Psoas muscle (tissue), 8 donors: ENCODE measurements around the gene INPP5F. TPM values are rescaled to one million over a fixed set of nuclear protein-coding genes. Genes with fewer than 3 reads are reported as not detected.

ENCODE experiments used
- ATAC-seq, 4 donors: fragments of 200-7000 bp; cut with Tn5 transposase; one replicate each; pipeline ENCODE4 v1.9.1; 2020; ENCODE audit warnings: moderate library complexity in 3 of 4, mild to moderate bottlenecking in 2 of 4
- DNase-seq, 2 donors: peaks; one replicate each; pipeline ENCODE4 v3.0.0-alpha.2; 2020
- H3K27ac ChIP-seq: fragments of 200-600 bp; one replicate; pipeline ENCODE4 v1.8.0; 2022
- H3K27me3 ChIP-seq, 3 donors: fragments of 200-600 bp in 1 of 3; one replicate each; pipeline versions ENCODE4 v1.6.1 to v1.8.0; 2013 to 2022; ENCODE audit warnings: low read length in 2 of 3, mild to moderate bottlenecking in 2 of 3, moderate library complexity in 1 of 3; ENCODE audit not compliant: insufficient read depth in 3 of 3
- H3K36me3 ChIP-seq, 2 donors: fragments of 200-600 bp in 1 of 2; one replicate each; pipeline versions ENCODE4 v1.6.1 to v1.8.0; 2013 to 2022; ENCODE audit warnings: low read depth in 1 of 2, mild to moderate bottlenecking in 1 of 2, moderate library complexity in 1 of 2; ENCODE audit not compliant: insufficient read depth in 1 of 2
- H3K4me1 ChIP-seq: fragments of 200-600 bp; one replicate; pipeline ENCODE4 v1.8.0; 2022
- H3K4me3 ChIP-seq: fragments of 200-600 bp; one replicate; pipeline ENCODE4 v1.8.0; 2022; ENCODE audit warnings: mild to moderate bottlenecking
- H3K9me3 ChIP-seq: fragments of 200-600 bp; one replicate; pipeline ENCODE4 v1.8.0; 2022
- WGBS, 3 donors: extraction: QIAGEN DNeasy Blood & Tissue Kit; methylation state at CpG; one replicate each; pipeline versions ENCODE4 v1.1.6 to v1.1.7; 2013; 5-methylcytosine and 5-hydroxymethylcytosine counted together
- intact Hi-C, 2 donors: fragments of 100-400 bp; cut with DNase I; formaldehyde crosslinking; loops; one replicate each; pipeline versions ENCODE4 v1.11.0 to v1.14.2; 2022
- polyA plus RNA-seq, 3 donors: library from polyadenylated mRNA; stranded (reverse); fragments of 200-250 nt; gene quantifications; one replicate each; pipeline ENCODE4 v1.2.3, GENCODE V29; 2013
- total RNA-seq, 4 donors: library from RNA; stranded (reverse); fragmentation: NEBNext Ultra II Directional in 2 of 4; extraction: Animal tissue kit (Norgen Biotek cat#: 25700) in 2 of 4; gene quantifications; one replicate each; pipeline versions ENCODE4 v1.2.1 to v1.2.4, GENCODE V29; 2021 to 2023
- TF ChIP-seq, protein P1 (sequence below): fragments of 200-600 bp; IDR thresholded peaks from one replicate; pipeline ENCODE4 v1.8.0; 2022; ENCODE audit warnings: antibody characterized with exemption
- donor health status: healthy with polysubstance abuse.
- donor health status: DM: no; HTN: no; CAD: no; lungs with moderate emphysema.
- donor health status: Bipolar disorder and iron deficiency.
- donor health status: healthy.
- donor health status: DM: yes; HTN: yes; CAD: no.
- donor health status: DM: no; HTN: no; CAD: no.
- donor health status: DM: no; HTN: no; CAD: no.
- donor health status: DM: yes; HTN: yes; CAD: no.

INPP5F gene
- total and polyA plus RNA-seq, 7 donors = 6.0 to 12.3 (median 10.0) TPM

DNA sequence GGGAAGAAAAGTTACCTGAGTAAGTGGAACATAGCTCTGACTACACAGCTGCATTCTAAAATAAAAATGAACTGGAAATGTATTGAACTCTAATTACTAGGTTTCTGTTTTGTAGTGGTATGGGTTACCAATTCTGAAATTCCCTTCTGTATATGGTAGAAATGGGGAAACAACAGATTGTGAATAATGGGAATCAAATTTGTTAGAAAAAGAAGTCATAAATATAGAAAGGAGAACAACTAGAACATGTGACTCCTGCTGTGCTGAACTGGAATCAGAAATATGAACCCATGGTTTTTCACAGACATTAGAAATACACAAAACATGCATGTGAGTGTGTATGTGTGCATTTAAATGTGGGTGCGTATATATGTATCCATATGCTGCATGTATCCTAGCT is 119.8 kb downstream of the INPP5F start:
- intact Hi-C loops = loop anchor here in 1 of 2 donors (10.0 kb wide), 1 partner anchor 791 kb away; no protein-coding TSS in a partner anchor
- ATAC-seq = no peak
- DNase-seq = no peak
- Histone ChIP-seq H3K4me3 (no peak overlapping the region), H3K36me3 (peaks cover 22 to 99% of the 10 kb centered on the region in 2 donors), H3K27me3 (no peaks in the 10 kb centered on the region), H3K27ac (no peak overlapping the region), H3K4me1 (no peaks in the 10 kb centered on the region), H3K9me3 (no peaks in the 10 kb centered on the region)
- TF ChIP-seq, protein P1, sequence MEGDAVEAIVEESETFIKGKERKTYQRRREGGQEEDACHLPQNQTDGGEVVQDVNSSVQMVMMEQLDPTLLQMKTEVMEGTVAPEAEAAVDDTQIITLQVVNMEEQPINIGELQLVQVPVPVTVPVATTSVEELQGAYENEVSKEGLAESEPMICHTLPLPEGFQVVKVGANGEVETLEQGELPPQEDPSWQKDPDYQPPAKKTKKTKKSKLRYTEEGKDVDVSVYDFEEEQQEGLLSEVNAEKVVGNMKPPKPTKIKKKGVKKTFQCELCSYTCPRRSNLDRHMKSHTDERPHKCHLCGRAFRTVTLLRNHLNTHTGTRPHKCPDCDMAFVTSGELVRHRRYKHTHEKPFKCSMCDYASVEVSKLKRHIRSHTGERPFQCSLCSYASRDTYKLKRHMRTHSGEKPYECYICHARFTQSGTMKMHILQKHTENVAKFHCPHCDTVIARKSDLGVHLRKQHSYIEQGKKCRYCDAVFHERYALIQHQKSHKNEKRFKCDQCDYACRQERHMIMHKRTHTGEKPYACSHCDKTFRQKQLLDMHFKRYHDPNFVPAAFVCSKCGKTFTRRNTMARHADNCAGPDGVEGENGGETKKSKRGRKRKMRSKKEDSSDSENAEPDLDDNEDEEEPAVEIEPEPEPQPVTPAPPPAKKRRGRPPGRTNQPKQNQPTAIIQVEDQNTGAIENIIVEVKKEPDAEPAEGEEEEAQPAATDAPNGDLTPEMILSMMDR = no peak
- WGBS, 3 donors = 92 to 97% (median 97%) methylated on average over 1 of the region's 1 CpG

DNA sequence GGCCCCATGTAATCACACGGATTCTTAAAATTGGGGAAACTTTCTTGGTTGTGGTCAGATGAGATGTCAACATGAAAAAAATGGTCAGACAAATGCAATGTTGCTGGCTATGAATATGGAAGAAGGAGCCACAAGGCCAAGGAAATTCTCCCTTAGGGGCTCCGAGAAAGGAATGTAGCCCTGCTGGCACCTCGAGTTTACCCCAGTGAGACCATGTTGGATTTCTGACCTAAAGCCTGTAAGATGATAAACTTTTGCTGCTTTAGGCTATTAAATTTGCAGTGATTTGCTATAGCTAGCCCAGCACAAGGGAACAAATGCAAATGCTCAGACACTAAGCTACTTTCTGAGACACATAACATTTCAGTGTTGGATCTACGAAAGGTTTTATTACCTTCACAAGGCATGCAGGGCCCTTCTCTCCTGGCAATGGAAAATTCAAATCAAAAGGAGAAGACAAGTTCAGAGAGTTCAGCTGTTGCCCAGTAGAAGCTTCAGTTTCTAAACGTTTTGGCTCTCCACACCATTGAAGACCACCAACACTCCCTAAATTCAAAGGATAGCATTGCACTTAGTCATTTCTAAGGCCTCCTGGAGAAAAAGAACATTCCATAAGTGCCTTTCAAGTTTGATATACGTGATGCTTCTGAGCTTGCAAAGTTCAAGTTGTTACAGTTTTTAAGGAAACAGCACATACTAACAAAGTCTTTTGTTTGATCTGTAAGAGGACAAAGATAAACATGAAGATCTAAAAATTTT is 123.4 kb downstream of the INPP5F start:
- ATAC-seq (no peak), DNase-seq (no peak)
- 61 to 72% (median 65%) methylated on average over 6 of the region's 6 CpGs for WGBS, 3 donors
- H3K27me3 ChIP-seq = no peaks in the 10 kb centered on the region
- intact Hi-C loops = loop anchor here in 1 of 2 donors (10.0 kb wide), 1 partner anchor 794 kb away; no protein-coding TSS in a partner anchor
- peaks cover 17% of the 10 kb centered on the region for H3K4me1 ChIP-seq
- no peak overlapping the region for H3K4me3 ChIP-seq
- H3K9me3 ChIP-seq = no peaks in the 10 kb centered on the region
- peaks cover 19 to 98% of the 10 kb centered on the region in 2 donors for H3K36me3 ChIP-seq
- TF ChIP-seq, protein P1 = no peak
- no peak overlapping the region for H3K27ac ChIP-seq

DNA sequence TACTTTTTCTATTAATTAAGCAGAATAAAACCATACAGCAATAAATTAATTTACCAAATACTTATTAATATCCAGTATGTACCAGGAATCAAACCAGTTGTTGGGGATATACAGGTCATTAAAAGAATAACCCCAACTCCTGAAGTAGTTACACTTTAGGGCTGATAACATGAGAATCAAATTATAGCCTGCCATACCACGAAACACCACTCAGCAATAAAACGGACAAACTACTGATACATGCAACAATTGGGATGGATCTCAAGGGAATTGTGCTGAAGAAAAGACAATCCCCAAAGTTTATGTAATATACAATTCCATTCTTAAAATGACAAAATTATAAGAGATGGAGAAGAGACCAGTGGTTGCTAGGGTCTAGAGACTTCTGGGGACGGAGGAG is 124.1 kb downstream of the INPP5F start:
- no peak for DNase-seq
- ATAC-seq = no peak
- H3K36me3 ChIP-seq = peaks cover 17 to 98% of the 10 kb centered on the region in 2 donors
- 87 to 90% (median 88%) methylated on average over 3 of the region's 3 CpGs for WGBS, 3 donors
- no peak overlapping the region for H3K4me3 ChIP-seq
- H3K27me3 ChIP-seq = no peaks in the 10 kb centered on the region
- no peaks in the 10 kb centered on the region for H3K9me3 ChIP-seq
- H3K4me1 ChIP-seq = peaks cover 17% of the 10 kb centered on the region
- TF ChIP-seq, protein P1 = no peak
- H3K27ac ChIP-seq = no peak overlapping the region
- intact Hi-C loops = loop anchor here in 1 of 2 donors (10.0 kb wide), 1 partner anchor 795 kb away; no protein-coding TSS in a partner anchor

DNA sequence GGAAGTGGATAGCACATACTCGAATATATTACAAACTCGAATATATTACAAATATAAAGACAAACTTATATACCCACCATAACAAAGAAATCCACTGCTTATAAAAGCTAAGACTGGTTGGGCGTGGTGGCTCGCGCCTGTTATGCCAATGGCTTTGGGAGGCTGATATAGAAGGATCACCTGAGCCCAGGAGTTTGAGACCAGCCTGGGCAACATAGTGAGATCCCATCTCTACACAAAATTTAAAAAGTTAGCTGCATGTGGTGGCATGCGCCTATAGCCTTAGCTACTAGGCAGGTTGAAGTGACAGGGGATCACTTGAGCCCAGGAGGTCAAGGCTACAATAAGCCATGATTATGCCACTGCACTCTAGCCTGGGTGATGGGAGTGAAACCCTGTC is 126.4 kb downstream of the INPP5F start:
- H3K4me3 ChIP-seq = no peak overlapping the region
- peaks cover 17% of the 10 kb centered on the region for H3K4me1 ChIP-seq
- TF ChIP-seq, protein P1 = no peak
- DNase-seq (no peak), ATAC-seq (no peak)
- intact Hi-C loops = no loop called here
- WGBS, 3 donors = 96 to 99% (median 98%) methylated on average over 6 of the region's 6 CpGs
- H3K27me3 ChIP-seq = no peaks in the 10 kb centered on the region
- H3K9me3 ChIP-seq = no peaks in the 10 kb centered on the region
- H3K36me3 ChIP-seq = peaks cover 10 to 98% of the 10 kb centered on the region in 2 donors
- H3K27ac ChIP-seq = no peak overlapping the region
